Ovary (tissue), 9 donors: ENCODE results near the gene P2RY6. TPM values are rescaled to one million over a fixed set of nuclear protein-coding genes. Genes with fewer than 3 reads are reported as not detected.
"Not testable (repeated sequence)": the region's sequence is repeated elsewhere in the genome, so short reads cannot be mapped to it uniquely, and the experiment has no call there.

Experiments
- DNase-seq, 5 donors: peaks; one replicate each; pipeline ENCODE4 v3.0.0-alpha.2; 2019 to 2020
- H3K27ac ChIP-seq, 2 donors: fragments of 200-600 bp; one replicate each; pipeline versions ENCODE4 v1.5.1 to v1.8.0; 2019 to 2022
- H3K27me3 ChIP-seq: fragments of 200-600 bp; one replicate; pipeline ENCODE4 v1.8.0; 2022
- H3K36me3 ChIP-seq: fragments of 200-600 bp; sonication (generic); one replicate; pipeline ENCODE4 v1.5.1; 2019
- H3K4me1 ChIP-seq: one replicate; pipeline ENCODE4 v1.8.1; 2013; ENCODE audit warnings: mild to moderate bottlenecking, moderate library complexity; ENCODE audit not compliant: insufficient read depth
- H3K4me3 ChIP-seq: fragments of 200-600 bp; sonication (generic); one replicate; pipeline ENCODE4 v1.5.1; 2017
- H3K9me3 ChIP-seq, 2 donors: fragments of 200-600 bp in 1 of 2; sonication (generic) in 1 of 2; one replicate each; pipeline versions ENCODE4 v1.5.1 to v1.8.1; 2013 to 2019; ENCODE audit warnings: mild to moderate bottlenecking in 1 of 2, moderate library complexity in 1 of 2
- EP300 ChIP-seq: sonication (generic); formaldehyde crosslinking; IDR thresholded peaks from one replicate; pipeline ENCODE4 v1.6.1; 2017; ENCODE audit warnings: antibody characterized with exemption
- POLR2A ChIP-seq: fragments of 450-650 bp; IDR thresholded peaks from one replicate; pipeline ENCODE4 v1.6.1; 2017; ENCODE audit warnings: antibody characterized with exemption, mild to moderate bottlenecking, moderate library complexity
- WGBS, 3 donors: extraction: QIAGEN DNeasy Blood & Tissue Kit in 1 of 3; methylation state at CpG; one replicate each; pipeline versions ENCODE4 v1.1.5 to v1.1.7; 2013 to 2017; 5-methylcytosine and 5-hydroxymethylcytosine counted together
- intact Hi-C, 4 donors: fragments of 100-400 bp; cut with DNase I; formaldehyde crosslinking; loops; one replicate each; pipeline versions ENCODE4 v1.11.0 to v1.15.1; 2022 to 2023
- polyA plus RNA-seq, 2 donors: library from polyadenylated mRNA; stranded (reverse); fragments of 200-250 nt in 1 of 2; fragments of 350-450 nt in 1 of 2; fragmentation: Illumina TruSeq in 1 of 2; extraction: RNeasy Lipid Tissue Mini Kit (QIAGEN cat#74804) in 1 of 2; gene quantifications; one replicate each; pipeline ENCODE4 v1.2.3, GENCODE V29; 2013 to 2014
- total RNA-seq, 7 donors: library from RNA; depleted of rRNA in 2 of 7; stranded (reverse); fragments of >200 nt in 2 of 7; fragmentation: NEBNext Ultra II Directional in 3 of 7; extraction: Animal tissue kit (Norgen Biotek cat#: 25700) in 3 of 7; gene quantifications; one replicate each; pipeline versions ENCODE4 v1.1.0 to v1.2.4, GENCODE V29; 2016 to 2023
- TF ChIP-seq, protein P1 (sequence below), 3 donors: fragments of 450-650 bp in 2 of 3; fragments of 200-600 bp in 1 of 3; IDR thresholded peaks; one replicate each; pipeline versions ENCODE4 v1.5.1 to v1.8.0; 2016 to 2022; ENCODE audit warnings: antibody characterized with exemption in 3 of 3, mild to moderate bottlenecking in 1 of 3
- donor health status: DM: no; HTN: no; CAD: no; lungs with moderate emphysema.
- donor health status: DM: no; HTN: no; CAD: no.
- donor health status: Bipolar disorder and iron deficiency.
- donor health status: DM: yes; HTN: yes; CAD: no.
- donor health status: DM: no; HTN: no; CAD: no.
- donor health status: DM: yes; HTN: yes; CAD: no.

P2RY6 gene
- total and polyA plus RNA-seq, 9 donors = 0.23 to 1.4 (median 0.66) TPM; not detected in 1

DNA sequence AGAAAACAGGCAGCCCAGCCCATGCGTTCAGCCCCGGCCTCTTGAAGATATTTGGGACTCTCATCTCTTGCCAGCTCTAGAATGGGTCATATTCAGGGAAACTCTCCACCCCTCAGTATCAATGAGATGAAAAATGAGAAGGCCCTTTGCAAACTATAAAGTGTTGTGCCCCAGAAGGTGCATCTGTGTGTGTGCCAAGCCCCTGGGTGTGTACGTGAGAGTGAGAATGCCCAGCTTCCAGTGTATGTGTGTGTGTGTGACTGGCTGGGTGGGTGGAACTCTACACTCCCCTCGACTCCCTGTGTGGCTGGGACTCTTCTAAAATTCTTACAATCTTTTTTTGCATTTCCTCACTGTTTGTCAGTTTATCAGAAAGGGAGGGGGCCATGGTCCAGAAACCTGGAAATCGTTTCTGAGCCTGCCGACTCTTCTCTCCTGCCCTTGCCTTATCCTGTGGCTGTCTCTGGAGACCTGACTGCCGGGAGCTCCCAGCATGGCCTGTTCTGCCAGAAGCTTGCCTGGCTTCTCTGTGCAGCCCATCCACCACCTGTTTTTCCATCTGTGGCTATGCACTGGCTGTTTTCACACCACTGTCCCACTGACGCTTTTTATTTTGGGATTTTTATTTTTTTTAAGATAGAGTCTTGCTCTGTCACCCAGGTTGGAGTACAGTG, 1.2 kb downstream of the P2RY6 start:
- WGBS, 3 donors = 24 to 42% (median 38%) methylated on average over 8 of the region's 8 CpGs
- no peaks in the 10 kb centered on the region for H3K36me3 ChIP-seq
- H3K9me3 ChIP-seq = no peaks in the 10 kb centered on the region
- intact Hi-C loops = no loop called here
- TF ChIP-seq EP300 (no peak), POLR2A (no peak)
- TF ChIP-seq, protein P1, sequence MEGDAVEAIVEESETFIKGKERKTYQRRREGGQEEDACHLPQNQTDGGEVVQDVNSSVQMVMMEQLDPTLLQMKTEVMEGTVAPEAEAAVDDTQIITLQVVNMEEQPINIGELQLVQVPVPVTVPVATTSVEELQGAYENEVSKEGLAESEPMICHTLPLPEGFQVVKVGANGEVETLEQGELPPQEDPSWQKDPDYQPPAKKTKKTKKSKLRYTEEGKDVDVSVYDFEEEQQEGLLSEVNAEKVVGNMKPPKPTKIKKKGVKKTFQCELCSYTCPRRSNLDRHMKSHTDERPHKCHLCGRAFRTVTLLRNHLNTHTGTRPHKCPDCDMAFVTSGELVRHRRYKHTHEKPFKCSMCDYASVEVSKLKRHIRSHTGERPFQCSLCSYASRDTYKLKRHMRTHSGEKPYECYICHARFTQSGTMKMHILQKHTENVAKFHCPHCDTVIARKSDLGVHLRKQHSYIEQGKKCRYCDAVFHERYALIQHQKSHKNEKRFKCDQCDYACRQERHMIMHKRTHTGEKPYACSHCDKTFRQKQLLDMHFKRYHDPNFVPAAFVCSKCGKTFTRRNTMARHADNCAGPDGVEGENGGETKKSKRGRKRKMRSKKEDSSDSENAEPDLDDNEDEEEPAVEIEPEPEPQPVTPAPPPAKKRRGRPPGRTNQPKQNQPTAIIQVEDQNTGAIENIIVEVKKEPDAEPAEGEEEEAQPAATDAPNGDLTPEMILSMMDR (IDR thresholded peaks at IDR 0.05) = no peak
- H3K27ac ChIP-seq = no peak overlapping the region
- DNase-seq = peak in 1 of 5 donors; percentile 3
- no peak overlapping the region for H3K4me3 ChIP-seq
- H3K4me1 ChIP-seq = no peaks in the 10 kb centered on the region
- no peaks in the 10 kb centered on the region for H3K27me3 ChIP-seq

DNA sequence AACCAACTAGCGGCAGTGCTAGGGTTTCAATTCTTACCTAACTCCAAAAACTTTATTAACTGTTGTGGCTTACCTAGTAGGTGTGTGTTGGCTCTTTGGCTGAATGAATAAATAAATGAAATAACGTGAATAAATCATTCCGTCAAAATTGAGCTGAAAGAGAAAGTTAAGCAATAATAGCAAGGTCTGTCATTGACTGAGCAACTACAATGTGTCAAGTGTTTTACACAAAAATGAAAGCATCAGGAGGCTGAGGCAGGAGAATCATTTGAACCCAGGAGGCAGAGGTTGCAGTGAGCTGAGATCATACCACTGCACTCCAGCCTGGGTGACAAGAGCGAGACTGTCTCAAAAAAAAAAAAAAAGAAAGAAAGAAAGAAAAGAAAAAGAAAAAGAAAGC, 2.1 kb downstream of the P2RY6 start:
- H3K27me3 ChIP-seq, DNase-seq, H3K36me3 ChIP-seq, H3K27ac ChIP-seq, H3K4me3 ChIP-seq, H3K9me3 ChIP-seq, intact Hi-C loops, H3K4me1 ChIP-seq: not testable (repeated sequence)
- 93 to 96% (median 95%) methylated on average over 4 of the region's 4 CpGs for WGBS, 3 donors

DNA sequence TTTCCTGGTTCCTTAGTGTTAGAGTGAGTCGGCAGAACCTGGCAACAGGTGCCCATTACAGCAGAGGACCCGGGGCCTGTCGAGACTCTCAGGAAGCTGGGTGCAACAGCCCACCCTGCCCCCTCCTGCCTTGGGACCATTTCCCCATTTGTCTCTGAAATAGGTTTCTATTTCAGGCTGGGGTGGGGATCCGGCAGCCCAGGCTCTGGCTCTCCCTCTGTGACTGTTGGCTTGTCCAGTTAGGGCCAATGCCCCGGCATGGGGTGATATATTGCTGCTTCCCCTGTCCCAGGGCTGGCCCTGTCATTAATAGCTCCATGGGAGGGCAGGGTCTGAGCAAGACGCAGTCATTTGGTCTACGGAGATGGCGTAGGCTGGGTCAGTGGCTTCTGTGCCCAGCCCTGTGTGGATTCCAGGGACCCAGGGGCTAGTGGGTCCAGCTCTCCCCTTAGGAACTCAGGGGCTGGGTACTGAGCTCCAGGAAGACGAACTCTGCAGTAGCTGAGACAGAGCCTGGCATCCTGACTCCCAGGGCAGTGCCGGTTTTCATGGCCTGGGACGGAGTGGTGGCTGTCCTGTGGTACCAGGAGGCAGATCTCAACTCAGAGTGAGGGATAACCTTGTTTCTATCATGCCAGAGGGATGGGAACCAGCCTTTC, 2.7 kb downstream of the P2RY6 start:
- no peaks in the 10 kb centered on the region for H3K4me1 ChIP-seq
- H3K36me3 ChIP-seq = no peaks in the 10 kb centered on the region
- H3K4me3 ChIP-seq = no peak overlapping the region
- intact Hi-C loops = no loop called here
- TF ChIP-seq EP300 (no peak), POLR2A (no peak)
- TF ChIP-seq, protein P1 (IDR thresholded peaks at IDR 0.05) = no peak
- no peak overlapping the region for H3K27ac ChIP-seq
- no peaks in the 10 kb centered on the region for H3K27me3 ChIP-seq
- peak in 1 of 5 donors; percentile 7 for DNase-seq
- no peaks in the 10 kb centered on the region for H3K9me3 ChIP-seq
- WGBS, 3 donors = 86 to 93% (median 90%) methylated on average over 11 of the region's 11 CpGs

DNA sequence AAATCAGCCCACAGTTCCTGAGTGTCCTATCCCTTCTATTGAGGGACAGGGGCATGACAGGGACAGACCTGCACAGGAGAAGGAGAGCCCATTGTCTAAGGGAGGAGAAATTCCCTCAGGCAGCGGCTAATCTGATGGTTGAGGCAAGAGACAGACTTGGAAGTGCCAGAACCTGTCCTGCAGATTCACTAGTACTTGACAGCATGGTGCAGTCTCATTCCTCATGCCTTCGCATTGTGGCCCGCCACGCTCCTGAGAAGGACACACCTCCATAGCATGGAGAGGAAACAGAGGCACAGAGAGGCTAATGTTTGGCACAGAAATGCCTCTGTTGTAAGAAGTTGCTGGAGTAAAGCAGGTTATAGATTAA, 3.2 kb downstream of the P2RY6 start:
- Histone ChIP-seq H3K4me1 (no peaks in the 10 kb centered on the region), H3K9me3 (no peaks in the 10 kb centered on the region), H3K27me3 (no peaks in the 10 kb centered on the region), H3K27ac (no peak overlapping the region), H3K36me3 (no peaks in the 10 kb centered on the region), H3K4me3 (no peak overlapping the region)
- intact Hi-C loops = no loop called here
- peak in 1 of 5 donors; percentile 3 for DNase-seq
- TF ChIP-seq, protein P1 (IDR thresholded peaks at IDR 0.05) = no peak
- TF ChIP-seq EP300 (no peak), POLR2A (no peak)
- 95 to 98% (median 95%) methylated on average over 4 of the region's 4 CpGs for WGBS, 3 donors

DNA sequence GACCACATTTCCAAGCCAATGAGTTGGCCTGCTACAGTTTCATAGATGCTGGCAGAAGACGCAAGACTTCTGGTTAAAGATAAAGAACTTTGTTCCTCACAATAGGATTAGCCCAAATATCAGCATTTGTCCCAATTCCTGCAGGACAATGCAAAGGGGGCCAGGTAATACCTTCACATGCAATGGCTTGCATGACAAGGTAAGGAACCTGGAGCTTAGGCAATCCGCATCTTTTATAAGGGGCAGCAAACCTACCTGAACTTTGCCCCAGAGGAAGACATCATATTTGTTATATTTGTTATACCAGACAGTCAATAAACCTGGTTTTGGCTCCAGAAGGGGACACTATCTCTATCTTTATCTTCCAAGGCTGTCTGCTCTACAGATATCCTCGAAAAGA, 5.3 kb downstream of the P2RY6 start:
- 75 to 83% (median 80%) methylated on average over 3 of the region's 3 CpGs for WGBS, 3 donors

More for the DNA sequence above, 5.3 kb downstream of the P2RY6 start:
- DNase-seq = no peak
- H3K4me3 ChIP-seq = no peak overlapping the region
- H3K27me3 ChIP-seq = no peaks in the 10 kb centered on the region
- no peak overlapping the region for H3K27ac ChIP-seq
- no peaks in the 10 kb centered on the region for H3K36me3 ChIP-seq
- intact Hi-C loops = no loop called here
- TF ChIP-seq, protein P1 (IDR thresholded peaks at IDR 0.05) = no peak
- TF ChIP-seq EP300 (no peak), POLR2A (no peak)
- no peaks in the 10 kb centered on the region for H3K4me1 ChIP-seq
- no peaks in the 10 kb centered on the region for H3K9me3 ChIP-seq
